GM23338 (cell line): ENCODE measurements around the gene PRKAR1B. TPM values are rescaled to one million over a fixed set of nuclear protein-coding genes. Genes with fewer than 3 reads are reported as not detected.

Source experiments
- ATAC-seq: fragments of 200-7000 bp; cut with Tn5 transposase; 3 replicates; pipeline ENCODE4 v1.9.1; 2020
- DNase-seq: peaks from one replicate; pipeline ENCODE4 v3.0.0-alpha.2; 2015; ENCODE audit warnings: low spot score
- H2AFZ ChIP-seq: fragments of 200-600 bp; sonication (generic); 2 replicates; pipeline ENCODE4 v1.8.0; 2016; ENCODE audit warnings: antibody characterized with exemption, mild to moderate bottlenecking, moderate library complexity
- H3F3A ChIP-seq: fragments of 200-600 bp; sonication (generic); replicated peaks from 2 replicates; pipeline ENCODE4 v1.8.0; 2017; ENCODE audit warnings: antibody characterized with exemption, mixed run types, low read depth
- H3K27ac ChIP-seq: fragments of 200-600 bp; sonication (generic); 2 replicates; pipeline ENCODE4 v1.6.1; 2016; ENCODE audit warnings: low read depth
- H3K27me3 ChIP-seq: fragments of 200-600 bp; sonication (generic); 2 replicates; pipeline ENCODE4 v1.8.0; 2016; ENCODE audit warnings: mild to moderate bottlenecking, mixed run types, moderate library complexity; ENCODE audit not compliant: insufficient read depth
- H3K36me3 ChIP-seq: fragments of 200-600 bp; sonication (generic); 2 replicates; pipeline ENCODE4 v1.8.0; 2016; ENCODE audit warnings: mild to moderate bottlenecking; ENCODE audit not compliant: insufficient read depth
- H3K4me1 ChIP-seq: fragments of 200-600 bp; sonication (generic); 2 replicates; pipeline ENCODE4 v1.8.0; 2016; ENCODE audit warnings: mild to moderate bottlenecking, moderate library complexity; ENCODE audit not compliant: insufficient read depth
- H3K4me2 ChIP-seq: fragments of 200-600 bp; sonication (generic); 2 replicates; pipeline ENCODE4 v1.7.1; 2017; ENCODE audit warnings: mixed run types
- H3K4me3 ChIP-seq: fragments of 200-600 bp; sonication (generic); 2 replicates; pipeline ENCODE4 v1.6.1; 2016; ENCODE audit warnings: mixed run types
- H3K79me2 ChIP-seq: fragments of 200-600 bp; sonication (generic); replicated peaks from 2 replicates; pipeline ENCODE4 v1.8.0; 2017; ENCODE audit warnings: mild to moderate bottlenecking; ENCODE audit not compliant: insufficient read depth
- H3K9me2 ChIP-seq: fragments of 200-600 bp; sonication (generic); 2 replicates; pipeline ENCODE4 v1.8.0; 2017; ENCODE audit not compliant: insufficient read depth
- H4K20me1 ChIP-seq: fragments of 200-600 bp; sonication (generic); replicated peaks from 2 replicates; pipeline ENCODE4 v1.8.0; 2017; ENCODE audit warnings: mild to moderate bottlenecking; ENCODE audit not compliant: insufficient read depth
- H3K27ac Mint-ChIP-seq: 2 replicates; pipeline ENCODE4 v1.8.0; 2020; ENCODE audit warnings: inconsistent platforms, mild to moderate bottlenecking, moderate library complexity, mixed read lengths
- H3K27me3 Mint-ChIP-seq: 3 replicates; pipeline ENCODE4 v1.8.0; 2022; ENCODE audit warnings: low read depth, mild to moderate bottlenecking, moderate library complexity, mixed read lengths, inconsistent platforms; ENCODE audit not compliant: insufficient read depth, poor library complexity
- H3K36me3 Mint-ChIP-seq: 3 replicates; pipeline ENCODE4 v1.8.0; 2021; ENCODE audit warnings: low read depth, mild to moderate bottlenecking, inconsistent platforms, moderate library complexity, mixed read lengths
- H3K4me1 Mint-ChIP-seq: 3 replicates; pipeline ENCODE4 v1.8.0; 2020; ENCODE audit warnings: mild to moderate bottlenecking, inconsistent platforms, mixed read lengths
- H3K4me3 Mint-ChIP-seq: 3 replicates; pipeline ENCODE4 v1.8.0; 2021; ENCODE audit warnings: moderate library complexity, mild to moderate bottlenecking, inconsistent platforms, mixed read lengths
- H3K9me3 Mint-ChIP-seq: 3 replicates; pipeline ENCODE4 v1.8.0; 2020; ENCODE audit warnings: moderate library complexity, mild to moderate bottlenecking, inconsistent platforms, mixed read lengths
- CREB1 ChIP-seq: fragments of 250-450 bp; sonication (Bioruptor Pico); IDR thresholded peaks from 2 replicates; pipeline ENCODE4 v1.5.0; 2020; ENCODE audit warnings: low read depth, mild to moderate bottlenecking, moderate library complexity
- EZH2 ChIP-seq: fragments of 200-600 bp; sonication (generic); IDR thresholded peaks from one replicate; pipeline ENCODE4 v1.8.0; 2017; ENCODE audit warnings: antibody characterized with exemption, mild to moderate bottlenecking, low read depth; ENCODE audit not compliant: unreplicated experiment
- EZH2phosphoT487 ChIP-seq: fragments of 200-600 bp; sonication (generic); IDR thresholded peaks from one replicate; pipeline ENCODE4 v1.8.1; 2018; ENCODE audit warnings: antibody characterized with exemption; ENCODE audit not compliant: unreplicated experiment
- STAT1 ChIP-seq: IDR thresholded peaks from one replicate; pipeline ENCODE4 v1.6.1; 2016; ENCODE audit warnings: antibody characterized with exemption; ENCODE audit not compliant: unreplicated experiment
- ZNF114 ChIP-seq: fragments of 250-450 bp; sonication (Bioruptor Pico); IDR thresholded peaks from 2 replicates; pipeline ENCODE4 v1.5.0; 2020; ENCODE audit warnings: mild to moderate bottlenecking, moderate library complexity
- ZNF331 ChIP-seq: fragments of 250-450 bp; sonication (Bioruptor Pico); IDR thresholded peaks from 2 replicates; pipeline ENCODE4 v1.5.0; 2020; ENCODE audit warnings: low read depth, mild to moderate bottlenecking, moderate library complexity
- polyA plus RNA-seq: library from polyadenylated mRNA; unstranded; fragments of >200 nt; fragmentation: Nextera tagmentation; extraction: Ambion mirVana; gene quantifications from 2 replicates; pipeline ENCODE4 v1.2.1, GENCODE V29; 2016
- total RNA-seq: library from RNA; depleted of rRNA; stranded (reverse); fragments of >200 nt; shearing (Covaris generic); gene quantifications from 2 replicates; pipeline ENCODE4 v1.2.3, GENCODE V29; 2014
- TF ChIP-seq, protein P1 (sequence below): IDR thresholded peaks from one replicate; pipeline ENCODE4 v1.6.1; 2018; ENCODE audit warnings: antibody characterized with exemption; ENCODE audit not compliant: unreplicated experiment
- TF ChIP-seq, protein P2 (sequence below): fragments of 250-450 bp; sonication (Bioruptor Pico); IDR thresholded peaks from 2 replicates; pipeline ENCODE4 v1.5.0; 2020; ENCODE audit warnings: mild to moderate bottlenecking, moderate library complexity
- TF ChIP-seq, protein P3 (sequence below): IDR thresholded peaks from 2 replicates; pipeline ENCODE4 v1.6.1; 2016; ENCODE audit warnings: antibody characterized with exemption
- TF ChIP-seq, protein P4 (sequence below), 2 experiments: fragments of 200-600 bp in 1 of 2; sonication (generic) in 1 of 2; conservative IDR thresholded peaks; 2 replicates each; pipeline versions ENCODE4 v1.5.1 to v1.6.1; 2016 to 2017; ENCODE audit warnings: antibody characterized with exemption in 2 of 2, low read depth in 2 of 2, mild to moderate bottlenecking in 2 of 2, moderate library complexity in 1 of 2

The PRKAR1B gene
- total and polyA plus RNA-seq, 2 experiments from 2014 or later, result 35.7 to 36.7 TPM

DNA sequence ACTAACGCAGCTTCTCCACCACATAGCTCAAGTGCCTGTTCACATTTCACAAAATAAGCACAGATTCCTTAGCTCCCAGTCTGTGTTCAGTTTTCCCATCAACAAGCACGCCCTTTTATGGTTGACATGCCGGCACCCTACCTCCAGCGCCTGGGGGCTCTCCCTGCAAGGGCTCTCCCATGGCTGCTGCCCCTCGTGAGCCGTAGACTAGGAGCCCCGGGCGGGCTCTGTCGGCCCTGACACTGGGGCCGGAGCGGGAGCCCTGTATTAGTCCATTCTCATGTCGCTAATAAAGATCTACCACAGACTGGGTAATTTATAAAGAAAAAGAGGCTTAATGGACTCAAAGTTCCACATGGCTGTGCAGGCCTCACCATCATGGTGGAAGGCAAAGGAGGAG, 34.0 kb upstream of the PRKAR1B start:
- Histone ChIP-seq H3K27ac (no peak overlapping the region), H3K27me3 (no peaks in the 10 kb centered on the region), H3F3A (no peaks in the 10 kb centered on the region), H2AFZ (no peak overlapping the region), H3K9me2 (no peaks in the 10 kb centered on the region), H4K20me1 (peaks cover 5% of the 10 kb centered on the region), H3K36me3 (peaks cover 33% of the 10 kb centered on the region), H3K4me3 (no peak overlapping the region), H3K79me2 (no peaks in the 10 kb centered on the region), H3K4me2 (no peak overlapping the region), H3K4me1 (no peaks in the 10 kb centered on the region)
- no peak overlapping the region for H3K4me3 Mint-ChIP-seq
- no peaks in the 10 kb centered on the region for H3K4me1 Mint-ChIP-seq
- peaks cover 73% of the 10 kb centered on the region for H3K36me3 Mint-ChIP-seq
- H3K27me3 Mint-ChIP-seq, result no peaks in the 10 kb centered on the region
- no peak overlapping the region for H3K27ac Mint-ChIP-seq
- no peaks in the 10 kb centered on the region; the same call in 2 of the 3 replicates for H3K9me3 Mint-ChIP-seq
- no peak for DNase-seq
- ATAC-seq, result no peak
- TF ChIP-seq, protein P1, sequence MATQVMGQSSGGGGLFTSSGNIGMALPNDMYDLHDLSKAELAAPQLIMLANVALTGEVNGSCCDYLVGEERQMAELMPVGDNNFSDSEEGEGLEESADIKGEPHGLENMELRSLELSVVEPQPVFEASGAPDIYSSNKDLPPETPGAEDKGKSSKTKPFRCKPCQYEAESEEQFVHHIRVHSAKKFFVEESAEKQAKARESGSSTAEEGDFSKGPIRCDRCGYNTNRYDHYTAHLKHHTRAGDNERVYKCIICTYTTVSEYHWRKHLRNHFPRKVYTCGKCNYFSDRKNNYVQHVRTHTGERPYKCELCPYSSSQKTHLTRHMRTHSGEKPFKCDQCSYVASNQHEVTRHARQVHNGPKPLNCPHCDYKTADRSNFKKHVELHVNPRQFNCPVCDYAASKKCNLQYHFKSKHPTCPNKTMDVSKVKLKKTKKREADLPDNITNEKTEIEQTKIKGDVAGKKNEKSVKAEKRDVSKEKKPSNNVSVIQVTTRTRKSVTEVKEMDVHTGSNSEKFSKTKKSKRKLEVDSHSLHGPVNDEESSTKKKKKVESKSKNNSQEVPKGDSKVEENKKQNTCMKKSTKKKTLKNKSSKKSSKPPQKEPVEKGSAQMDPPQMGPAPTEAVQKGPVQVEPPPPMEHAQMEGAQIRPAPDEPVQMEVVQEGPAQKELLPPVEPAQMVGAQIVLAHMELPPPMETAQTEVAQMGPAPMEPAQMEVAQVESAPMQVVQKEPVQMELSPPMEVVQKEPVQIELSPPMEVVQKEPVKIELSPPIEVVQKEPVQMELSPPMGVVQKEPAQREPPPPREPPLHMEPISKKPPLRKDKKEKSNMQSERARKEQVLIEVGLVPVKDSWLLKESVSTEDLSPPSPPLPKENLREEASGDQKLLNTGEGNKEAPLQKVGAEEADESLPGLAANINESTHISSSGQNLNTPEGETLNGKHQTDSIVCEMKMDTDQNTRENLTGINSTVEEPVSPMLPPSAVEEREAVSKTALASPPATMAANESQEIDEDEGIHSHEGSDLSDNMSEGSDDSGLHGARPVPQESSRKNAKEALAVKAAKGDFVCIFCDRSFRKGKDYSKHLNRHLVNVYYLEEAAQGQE, result no peak
- no peak for TF ChIP-seq STAT1

DNA sequence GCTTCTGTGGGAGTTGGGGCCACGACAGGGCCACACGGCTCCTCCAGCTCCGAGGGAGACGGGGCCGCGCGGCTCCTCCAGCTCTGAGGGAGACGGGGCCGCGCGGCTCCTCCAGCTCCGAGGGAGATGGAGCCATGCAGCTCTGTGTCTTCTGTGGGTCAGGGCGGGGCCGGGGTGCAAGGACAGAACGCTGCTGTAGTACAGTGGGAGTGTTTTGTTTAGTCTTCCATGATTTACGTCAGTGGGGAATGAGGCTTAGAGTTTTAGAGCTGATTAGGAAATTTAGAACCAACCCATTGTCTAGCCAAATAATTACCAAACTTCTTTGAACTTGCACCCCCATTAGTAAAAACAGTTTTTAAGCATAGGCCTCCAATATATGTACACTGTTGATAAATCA, 32.9 kb upstream of the PRKAR1B start:
- Mint-ChIP-seq H3K27me3 (no peaks in the 10 kb centered on the region), H3K4me1 (no peaks in the 10 kb centered on the region; the same call in 2 of the 3 replicates), H3K27ac (no peak overlapping the region), H3K9me3 (no peaks in the 10 kb centered on the region; the same call in 2 of the 3 replicates), H3K36me3 (peaks cover 71% of the 10 kb centered on the region), H3K4me3 (no peak overlapping the region)
- DNase-seq (no peak), ATAC-seq (no peak)
- Histone ChIP-seq H3F3A (no peaks in the 10 kb centered on the region), H3K36me3 (peaks cover 34% of the 10 kb centered on the region), H3K27me3 (no peaks in the 10 kb centered on the region), H3K9me2 (no peaks in the 10 kb centered on the region), H3K4me2 (no peak overlapping the region), H3K27ac (no peak overlapping the region), H3K79me2 (no peaks in the 10 kb centered on the region), H3K4me3 (no peak overlapping the region), H3K4me1 (no peaks in the 10 kb centered on the region), H2AFZ (no peak overlapping the region), H4K20me1 (peaks cover under 1% of the 10 kb centered on the region)
- TF ChIP-seq EZH2phosphoT487, result no peak
- TF ChIP-seq, protein P2, sequence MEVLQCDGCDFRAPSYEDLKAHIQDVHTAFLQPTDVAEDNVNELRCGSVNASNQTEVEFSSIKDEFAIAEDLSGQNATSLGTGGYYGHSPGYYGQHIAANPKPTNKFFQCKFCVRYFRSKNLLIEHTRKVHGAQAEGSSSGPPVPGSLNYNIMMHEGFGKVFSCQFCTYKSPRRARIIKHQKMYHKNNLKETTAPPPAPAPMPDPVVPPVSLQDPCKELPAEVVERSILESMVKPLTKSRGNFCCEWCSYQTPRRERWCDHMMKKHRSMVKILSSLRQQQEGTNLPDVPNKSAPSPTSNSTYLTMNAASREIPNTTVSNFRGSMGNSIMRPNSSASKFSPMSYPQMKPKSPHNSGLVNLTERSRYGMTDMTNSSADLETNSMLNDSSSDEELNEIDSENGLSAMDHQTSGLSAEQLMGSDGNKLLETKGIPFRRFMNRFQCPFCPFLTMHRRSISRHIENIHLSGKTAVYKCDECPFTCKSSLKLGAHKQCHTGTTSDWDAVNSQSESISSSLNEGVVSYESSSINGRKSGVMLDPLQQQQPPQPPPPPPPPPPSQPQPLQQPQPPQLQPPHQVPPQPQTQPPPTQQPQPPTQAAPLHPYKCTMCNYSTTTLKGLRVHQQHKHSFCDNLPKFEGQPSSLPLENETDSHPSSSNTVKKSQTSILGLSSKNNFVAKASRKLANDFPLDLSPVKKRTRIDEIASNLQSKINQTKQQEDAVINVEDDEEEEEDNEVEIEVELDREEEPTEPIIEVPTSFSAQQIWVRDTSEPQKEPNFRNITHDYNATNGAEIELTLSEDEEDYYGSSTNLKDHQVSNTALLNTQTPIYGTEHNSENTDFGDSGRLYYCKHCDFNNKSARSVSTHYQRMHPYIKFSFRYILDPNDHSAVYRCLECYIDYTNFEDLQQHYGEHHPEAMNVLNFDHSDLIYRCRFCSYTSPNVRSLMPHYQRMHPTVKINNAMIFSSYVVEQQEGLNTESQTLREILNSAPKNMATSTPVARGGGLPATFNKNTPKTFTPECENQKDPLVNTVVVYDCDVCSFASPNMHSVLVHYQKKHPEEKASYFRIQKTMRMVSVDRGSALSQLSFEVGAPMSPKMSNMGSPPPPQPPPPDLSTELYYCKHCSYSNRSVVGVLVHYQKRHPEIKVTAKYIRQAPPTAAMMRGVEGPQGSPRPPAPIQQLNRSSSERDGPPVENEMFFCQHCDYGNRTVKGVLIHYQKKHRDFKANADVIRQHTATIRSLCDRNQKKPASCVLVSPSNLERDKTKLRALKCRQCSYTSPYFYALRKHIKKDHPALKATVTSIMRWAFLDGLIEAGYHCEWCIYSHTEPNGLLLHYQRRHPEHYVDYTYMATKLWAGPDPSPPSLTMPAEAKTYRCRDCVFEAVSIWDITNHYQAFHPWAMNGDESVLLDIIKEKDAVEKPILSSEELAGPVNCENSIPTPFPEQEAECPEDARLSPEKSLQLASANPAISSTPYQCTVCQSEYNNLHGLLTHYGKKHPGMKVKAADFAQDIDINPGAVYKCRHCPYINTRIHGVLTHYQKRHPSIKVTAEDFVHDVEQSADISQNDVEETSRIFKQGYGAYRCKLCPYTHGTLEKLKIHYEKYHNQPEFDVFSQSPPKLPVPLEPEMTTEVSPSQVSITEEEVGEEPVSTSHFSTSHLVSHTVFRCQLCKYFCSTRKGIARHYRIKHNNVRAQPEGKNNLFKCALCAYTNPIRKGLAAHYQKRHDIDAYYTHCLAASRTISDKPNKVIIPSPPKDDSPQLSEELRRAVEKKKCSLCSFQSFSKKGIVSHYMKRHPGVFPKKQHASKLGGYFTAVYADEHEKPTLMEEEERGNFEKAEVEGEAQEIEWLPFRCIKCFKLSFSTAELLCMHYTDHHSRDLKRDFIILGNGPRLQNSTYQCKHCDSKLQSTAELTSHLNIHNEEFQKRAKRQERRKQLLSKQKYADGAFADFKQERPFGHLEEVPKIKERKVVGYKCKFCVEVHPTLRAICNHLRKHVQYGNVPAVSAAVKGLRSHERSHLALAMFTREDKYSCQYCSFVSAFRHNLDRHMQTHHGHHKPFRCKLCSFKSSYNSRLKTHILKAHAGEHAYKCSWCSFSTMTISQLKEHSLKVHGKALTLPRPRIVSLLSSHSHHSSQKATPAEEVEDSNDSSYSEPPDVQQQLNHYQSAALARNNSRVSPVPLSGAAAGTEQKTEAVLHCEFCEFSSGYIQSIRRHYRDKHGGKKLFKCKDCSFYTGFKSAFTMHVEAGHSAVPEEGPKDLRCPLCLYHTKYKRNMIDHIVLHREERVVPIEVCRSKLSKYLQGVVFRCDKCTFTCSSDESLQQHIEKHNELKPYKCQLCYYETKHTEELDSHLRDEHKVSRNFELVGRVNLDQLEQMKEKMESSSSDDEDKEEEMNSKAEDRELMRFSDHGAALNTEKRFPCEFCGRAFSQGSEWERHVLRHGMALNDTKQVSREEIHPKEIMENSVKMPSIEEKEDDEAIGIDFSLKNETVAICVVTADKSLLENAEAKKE (CRISPR knock-in tag), result no peak
- TF ChIP-seq ZNF114 (CRISPR knock-in tag), result no peak
- TF ChIP-seq ZNF331 (CRISPR knock-in tag), result no peak
- TF ChIP-seq, protein P3, sequence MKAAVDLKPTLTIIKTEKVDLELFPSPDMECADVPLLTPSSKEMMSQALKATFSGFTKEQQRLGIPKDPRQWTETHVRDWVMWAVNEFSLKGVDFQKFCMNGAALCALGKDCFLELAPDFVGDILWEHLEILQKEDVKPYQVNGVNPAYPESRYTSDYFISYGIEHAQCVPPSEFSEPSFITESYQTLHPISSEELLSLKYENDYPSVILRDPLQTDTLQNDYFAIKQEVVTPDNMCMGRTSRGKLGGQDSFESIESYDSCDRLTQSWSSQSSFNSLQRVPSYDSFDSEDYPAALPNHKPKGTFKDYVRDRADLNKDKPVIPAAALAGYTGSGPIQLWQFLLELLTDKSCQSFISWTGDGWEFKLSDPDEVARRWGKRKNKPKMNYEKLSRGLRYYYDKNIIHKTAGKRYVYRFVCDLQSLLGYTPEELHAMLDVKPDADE, result no peak
- TF ChIP-seq, protein P4, sequence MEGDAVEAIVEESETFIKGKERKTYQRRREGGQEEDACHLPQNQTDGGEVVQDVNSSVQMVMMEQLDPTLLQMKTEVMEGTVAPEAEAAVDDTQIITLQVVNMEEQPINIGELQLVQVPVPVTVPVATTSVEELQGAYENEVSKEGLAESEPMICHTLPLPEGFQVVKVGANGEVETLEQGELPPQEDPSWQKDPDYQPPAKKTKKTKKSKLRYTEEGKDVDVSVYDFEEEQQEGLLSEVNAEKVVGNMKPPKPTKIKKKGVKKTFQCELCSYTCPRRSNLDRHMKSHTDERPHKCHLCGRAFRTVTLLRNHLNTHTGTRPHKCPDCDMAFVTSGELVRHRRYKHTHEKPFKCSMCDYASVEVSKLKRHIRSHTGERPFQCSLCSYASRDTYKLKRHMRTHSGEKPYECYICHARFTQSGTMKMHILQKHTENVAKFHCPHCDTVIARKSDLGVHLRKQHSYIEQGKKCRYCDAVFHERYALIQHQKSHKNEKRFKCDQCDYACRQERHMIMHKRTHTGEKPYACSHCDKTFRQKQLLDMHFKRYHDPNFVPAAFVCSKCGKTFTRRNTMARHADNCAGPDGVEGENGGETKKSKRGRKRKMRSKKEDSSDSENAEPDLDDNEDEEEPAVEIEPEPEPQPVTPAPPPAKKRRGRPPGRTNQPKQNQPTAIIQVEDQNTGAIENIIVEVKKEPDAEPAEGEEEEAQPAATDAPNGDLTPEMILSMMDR (conservative IDR thresholded peaks at IDR 0.05; ENCODE audit: low read depth in 2 of 2), result no peak
- TF ChIP-seq EZH2, result no peak
- no peak for TF ChIP-seq CREB1 (CRISPR knock-in tag)
